GM12865 (cell line): ENCODE measurements around the gene CREB3L2.
"Not testable (repeated sequence)": the region's sequence is repeated elsewhere in the genome, so short reads cannot be mapped to it uniquely, and the experiment has no call there.

Source experiments
- DNase-seq: peaks from one replicate; pipeline ENCODE4 v3.0.0; 2010; ENCODE audit warnings: low read depth
- H3K4me3 ChIP-seq: 2 replicates; pipeline ENCODE4 v1.5.1; 2011; ENCODE audit warnings: mild to moderate bottlenecking, low read depth, low read length, control low read depth
- CTCF ChIP-seq: IDR thresholded peaks from 2 replicates; pipeline ENCODE4 v1.5.1; 2011; ENCODE audit warnings: low read length, control low read depth, low read depth, inconsistent platforms; ENCODE audit not compliant: insufficient read depth; ENCODE audit errors: missing control alignments

CREB3L2 gene

DNA sequence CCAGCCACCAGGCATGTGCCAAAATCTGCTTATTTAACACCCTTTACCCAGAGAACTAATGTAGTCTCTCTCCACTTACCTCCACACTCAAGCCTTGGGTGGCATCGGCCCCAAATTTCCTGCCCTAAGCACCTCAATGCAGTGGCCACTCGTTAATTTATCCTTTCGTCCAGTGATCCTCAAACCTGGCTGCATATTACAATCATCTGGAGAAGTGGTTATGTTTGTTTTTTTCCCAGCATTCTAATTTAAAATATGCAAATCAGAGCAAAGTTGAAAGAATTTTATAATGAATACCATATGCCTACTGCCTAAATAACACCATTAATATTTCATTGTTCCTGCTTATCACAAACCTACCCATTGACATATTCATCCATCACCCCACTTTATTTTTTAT is 25.7 kb downstream of the CREB3L2 start:
- DNase-seq: no peak
- no peak overlapping the region for H3K4me3 ChIP-seq
- no peak for TF ChIP-seq CTCF

DNA sequence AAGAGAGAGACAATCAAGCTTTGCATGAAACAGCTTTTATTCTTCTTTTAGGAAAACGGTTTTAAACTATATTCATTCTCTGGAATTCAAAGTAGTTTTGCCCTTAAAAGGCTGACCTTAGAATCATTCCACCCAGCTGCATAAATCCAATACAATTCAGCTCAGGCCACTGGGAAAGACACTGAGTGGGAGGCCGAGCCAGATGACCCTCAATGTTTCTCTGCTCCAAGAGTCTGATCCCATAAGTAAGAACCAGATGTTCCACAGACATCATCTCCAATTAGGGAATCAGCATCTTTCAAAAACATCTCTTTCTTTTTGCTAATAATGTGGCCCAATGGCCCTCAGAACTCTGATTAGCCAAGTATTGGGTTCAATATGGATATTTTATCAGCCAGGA is 26.1 kb downstream of the CREB3L2 start:
- TF ChIP-seq CTCF: no peak
- no peak for DNase-seq
- H3K4me3 ChIP-seq: no peak overlapping the region

GRCh38 chr7:137975221-137975620 is 26.7 kb downstream of the CREB3L2 start:
- no peak for TF ChIP-seq CTCF
- DNase-seq: peak; percentile 65

DNA sequence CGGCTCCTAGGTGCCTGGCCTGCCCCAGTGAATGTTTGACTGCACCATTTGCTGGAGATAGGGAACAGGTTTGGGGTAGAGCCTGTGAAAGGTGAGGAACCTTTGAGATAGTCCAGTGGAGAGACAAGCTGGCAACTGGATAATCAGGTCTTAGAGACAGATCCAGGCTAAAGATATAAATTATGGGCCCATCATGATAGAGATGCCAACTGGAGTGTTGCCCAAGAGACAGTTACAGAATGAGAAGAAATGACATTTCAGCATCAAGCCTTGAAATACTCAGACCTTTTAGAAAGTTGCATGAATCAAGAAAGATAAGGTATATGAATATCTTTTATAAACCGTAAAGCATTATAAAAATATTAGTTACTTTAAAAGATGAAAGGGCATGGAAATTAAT is 27.1 kb downstream of the CREB3L2 start:
- TF ChIP-seq CTCF: no peak
- no peak overlapping the region for H3K4me3 ChIP-seq
- DNase-seq: no peak

More at GRCh38 chr7:137975221-137975620, 26.7 kb downstream of the CREB3L2 start:
- H3K4me3 ChIP-seq: no peak overlapping the region

- no peak overlapping the region for H3K4me3 ChIP-seq
- TF ChIP-seq CTCF: no peak
- no peak for DNase-seq
These were observed 31.5 kb downstream of the CREB3L2 start for GRCh38 chr7:137970253-137970975.

DNA sequence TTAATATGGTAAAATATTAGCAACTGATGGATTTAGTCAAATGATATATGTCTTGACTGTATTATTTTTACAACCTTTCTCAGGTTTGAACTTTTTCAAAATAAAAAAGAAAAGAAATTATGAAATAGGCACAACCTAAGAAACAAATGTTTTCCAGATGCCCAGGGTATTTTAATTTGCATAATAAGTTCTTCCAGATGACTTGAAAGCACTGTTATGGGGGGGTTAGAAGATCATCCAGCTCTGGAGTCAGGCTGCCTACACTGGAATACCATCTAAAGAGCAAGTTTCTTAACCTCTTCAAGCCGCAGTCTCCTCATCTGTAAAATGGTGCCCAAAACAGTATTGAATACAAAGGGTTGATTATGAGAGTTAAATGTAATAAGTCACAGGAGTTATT is 32.1 kb downstream of the CREB3L2 start:
- DNase-seq: no peak
- TF ChIP-seq CTCF: no peak
- H3K4me3 ChIP-seq: no peak overlapping the region

- TF ChIP-seq CTCF: no peak
These were observed 33.0 kb downstream of the CREB3L2 start for GRCh38 chr7:137968890-137969289.

GRCh38 chr7:137968339-137968738 is 33.5 kb downstream of the CREB3L2 start:
- not testable (repeated sequence) for H3K4me3 ChIP-seq, DNase-seq

More at GRCh38 chr7:137968890-137969289, 33.0 kb downstream of the CREB3L2 start:
- H3K4me3 ChIP-seq: no peak overlapping the region
- no peak for DNase-seq
